ENCODE data around the gene COQ8B. TPM values are rescaled to one million over a fixed set of nuclear protein-coding genes. Genes with fewer than 3 reads are reported as not detected.
"Not testable (repeated sequence)": the region's sequence is repeated elsewhere in the genome, so short reads cannot be mapped to it uniquely, and the experiment has no call there.

COQ8B gene
- 10 to 100 TPM; 26.5 to 48.5 TPM for total RNA-seq

DNA sequence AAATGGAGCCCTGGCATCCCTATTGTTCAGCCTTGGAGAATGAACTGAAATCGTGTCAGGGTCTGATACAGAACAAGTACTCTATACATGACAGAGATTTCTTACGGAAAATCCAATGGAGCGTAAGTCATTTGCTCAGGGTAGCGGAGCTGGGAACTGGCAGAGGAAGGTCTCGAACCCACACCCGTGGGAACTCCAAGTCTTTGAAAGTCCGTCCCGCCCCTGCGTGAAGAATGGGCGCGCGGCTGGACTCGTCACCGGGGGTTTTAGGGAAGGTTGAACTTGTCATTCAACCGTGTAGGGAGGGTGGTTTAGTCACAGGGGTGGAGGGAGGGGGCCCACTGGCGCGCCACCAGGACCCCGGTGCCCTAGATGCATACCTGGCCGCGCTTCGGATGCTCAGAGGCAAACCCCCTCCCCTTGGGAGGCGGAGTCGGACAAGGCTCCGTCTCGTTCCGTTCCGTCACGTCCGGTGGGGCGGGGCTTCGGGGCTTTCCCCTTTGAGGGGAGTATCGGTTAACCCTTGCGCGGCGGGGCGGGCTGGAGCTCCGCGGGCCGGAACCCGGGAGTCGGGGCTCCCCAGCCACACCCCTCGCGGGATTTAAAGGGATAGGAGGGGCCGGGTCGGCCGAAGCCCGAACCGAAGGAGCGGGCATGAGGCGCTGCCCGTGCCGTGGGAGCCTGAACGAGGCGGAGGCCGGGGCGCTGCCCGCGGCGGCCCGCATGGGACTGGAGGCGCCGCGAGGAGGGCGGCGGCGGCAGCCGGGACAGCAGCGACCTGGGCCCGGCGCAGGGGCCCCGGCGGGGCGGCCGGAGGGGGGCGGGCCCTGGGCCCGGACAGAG is at the start of gene COQ8B, which contains the start of gene ITPKC:
TSS of gene COQ8B (minus strand) at position 405 of the 843 bp plus-strand sequence. CDS start 2,254 bp downstream, outside the sequence.
TSS of gene ITPKC (plus strand) at position 631 of the 843 bp plus-strand sequence. CDS start at position 655, 24 bp downstream.
- peak within 1 kb of the TSS; percentile 78 for H3K27ac ChIP-seq
- H3K4me1 ChIP-seq: peaks cover 12% of the 10 kb centered on the region
- no peaks in the 10 kb centered on the region for H3K27me3 ChIP-seq
- H3K9ac ChIP-seq (ENCODE audit: low read depth in 2 of 2, low read length in 2 of 2): peak within 1 kb of the TSS; percentile 96 to 99
- H3K4me3 ChIP-seq: peak within 1 kb of the TSS; percentile 59
- no peaks in the 10 kb centered on the region for H3K9me3 ChIP-seq
- TF ChIP-seq CTCF (IDR thresholded peaks at IDR 0.05): no peak
- H3K36me3 ChIP-seq: no peaks in the 10 kb centered on the region
- intact Hi-C loops (cut with DNase I): no loop called here
- DNase-seq: peak; percentile 100

- DNase-seq; H3K9ac ChIP-seq (ENCODE audit: low read depth in 2 of 2, low read length in 2 of 2); H3K4me3 ChIP-seq; intact Hi-C loops (cut with DNase I); H3K27ac ChIP-seq; H3K4me1 ChIP-seq; H3K9me3 ChIP-seq; H3K27me3 ChIP-seq: not testable (repeated sequence)
- peaks cover 18% of the 10 kb centered on the region for H3K36me3 ChIP-seq
Observed at GRCh38 chr19:40766385-40766784, 49.7 kb upstream of the COQ8B start.

DNA sequence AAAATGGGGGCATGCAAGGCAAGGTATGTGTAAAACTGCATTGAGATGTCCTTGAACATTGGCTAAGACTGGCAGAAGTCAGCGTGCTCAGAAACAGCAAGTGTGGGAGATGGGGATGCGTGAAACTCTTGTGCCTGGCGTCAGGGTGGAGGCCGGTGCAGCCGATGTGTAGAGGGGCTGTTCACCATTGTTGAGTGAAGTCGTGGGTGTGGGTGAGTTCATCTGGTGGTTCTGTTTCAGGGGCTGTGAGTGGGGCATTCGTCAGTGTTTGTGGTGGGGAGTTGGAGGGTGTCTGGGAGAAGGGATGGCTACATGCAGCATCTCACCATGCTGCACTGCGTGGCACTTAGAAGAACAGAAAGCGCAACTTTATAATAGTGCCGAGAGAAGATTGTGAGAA is 47.3 kb upstream of the COQ8B start:
- H3K4me1 ChIP-seq: no peaks in the 10 kb centered on the region
- H3K27ac ChIP-seq: no peak overlapping the region
- H3K9ac ChIP-seq (ENCODE audit: low read depth in 2 of 2, low read length in 2 of 2): no peak overlapping the region
- no peaks in the 10 kb centered on the region for H3K27me3 ChIP-seq
- no peak overlapping the region for H3K4me3 ChIP-seq
- no peaks in the 10 kb centered on the region for H3K9me3 ChIP-seq
- intact Hi-C loops (cut with DNase I): no loop called here
- H3K36me3 ChIP-seq: peaks cover 33% of the 10 kb centered on the region
- no peak for TF ChIP-seq CTCF (IDR thresholded peaks at IDR 0.05)
- DNase-seq: no peak

DNA sequence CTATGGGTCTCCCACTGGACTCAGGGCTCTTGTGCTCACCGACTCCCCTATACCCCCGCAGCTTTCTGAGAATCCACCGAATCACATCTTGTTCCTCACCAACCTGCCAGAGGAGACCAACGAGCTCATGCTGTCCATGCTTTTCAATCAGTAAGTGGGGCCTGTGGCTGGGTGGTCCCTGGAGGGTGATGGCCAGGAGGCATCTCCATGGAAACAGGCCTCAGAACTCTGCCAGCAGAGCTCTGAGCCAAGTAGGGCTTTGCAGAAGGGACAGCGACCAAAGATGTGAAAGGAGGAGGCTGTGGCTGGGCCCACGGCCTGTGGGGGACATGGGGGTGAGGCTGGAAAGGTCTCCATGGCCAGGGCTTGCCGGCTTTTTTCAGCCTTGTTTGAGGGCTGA is 46.8 kb upstream of the COQ8B start:
- intact Hi-C loops (cut with DNase I): no loop called here
- H3K4me3 ChIP-seq: no peak overlapping the region
- TF ChIP-seq CTCF (IDR thresholded peaks at IDR 0.05): no peak
- H3K36me3 ChIP-seq: peaks cover 33% of the 10 kb centered on the region
- H3K4me1 ChIP-seq: no peaks in the 10 kb centered on the region
- H3K9me3 ChIP-seq: no peaks in the 10 kb centered on the region
- H3K27me3 ChIP-seq: no peaks in the 10 kb centered on the region
- no peak overlapping the region for H3K9ac ChIP-seq (ENCODE audit: low read depth in 2 of 2, low read length in 2 of 2)
- H3K27ac ChIP-seq: no peak overlapping the region
- no peak for DNase-seq

GRCh38 chr19:40762754-40763470 is 46.2 kb upstream of the COQ8B start:
- TF ChIP-seq CTCF (IDR thresholded peaks at IDR 0.05): no peak
- Histone ChIP-seq H3K4me3 (no peak overlapping the region), H3K4me1 (no peaks in the 10 kb centered on the region), H3K27ac (no peak overlapping the region), H3K27me3 (no peaks in the 10 kb centered on the region), H3K36me3 (peaks cover 33% of the 10 kb centered on the region), H3K9ac (ENCODE audit: low read depth in 2 of 2, low read length in 2 of 2) (no peak overlapping the region), H3K9me3 (no peaks in the 10 kb centered on the region)
- no peak for DNase-seq
- intact Hi-C loops (cut with DNase I): no loop called here
